CD14-positive monocyte (primary cell): ENCODE data around the gene NARF. TPM values are rescaled to one million over a fixed set of nuclear protein-coding genes. Genes with fewer than 3 reads are reported as not detected.

Source experiments
- DNase-seq, 3 donors: peaks; one replicate each; pipeline ENCODE4 v3.0.0-alpha.2; 2011 to 2022
- H2AFZ ChIP-seq: 2 replicates; pipeline ENCODE4 v1.6.0; 2012; ENCODE audit warnings: mild to moderate bottlenecking, low read depth, low read length, inconsistent platforms; ENCODE audit not compliant: insufficient read depth, poor library complexity, severe bottlenecking
- H3K27ac ChIP-seq, 2 donors: 1 replicate in 1 of 2; 2 replicates in 1 of 2; pipeline ENCODE4 v1.5.1; 2012 to 2013; ENCODE audit warnings: low read length in 2 of 2, control low read depth in 1 of 2, inconsistent platforms in 1 of 2, low read depth in 1 of 2, mild to moderate bottlenecking in 1 of 2
- H3K27me3 ChIP-seq, 2 donors: one replicate each; pipeline versions ENCODE4 v1.6.0 to v1.6.1; 2011 to 2013; ENCODE audit warnings: low read length in 2 of 2; ENCODE audit not compliant: control insufficient read depth in 2 of 2, insufficient read depth in 2 of 2
- H3K36me3 ChIP-seq, 2 donors: replicated peaks in 1 of 2; 1 replicate in 1 of 2; 2 replicates in 1 of 2; pipeline versions ENCODE4 v1.5.1 to v1.6.1; 2012 to 2013; ENCODE audit warnings: low read length in 2 of 2, control low read depth in 1 of 2, inconsistent platforms in 1 of 2, mild to moderate bottlenecking in 1 of 2; ENCODE audit not compliant: insufficient read depth in 2 of 2, control insufficient read depth in 1 of 2
- H3K4me1 ChIP-seq, 2 donors: 1 replicate in 1 of 2; 2 replicates in 1 of 2; pipeline versions ENCODE4 v1.5.1 to v1.6.1; 2012 to 2013; ENCODE audit warnings: low read length in 2 of 2, control low read depth in 1 of 2, inconsistent platforms in 1 of 2, mild to moderate bottlenecking in 1 of 2, moderate library complexity in 1 of 2; ENCODE audit not compliant: insufficient read depth in 2 of 2, control insufficient read depth in 1 of 2
- H3K4me2 ChIP-seq: replicated peaks from 2 replicates; pipeline ENCODE3; 2012; ENCODE audit warnings: low read length, moderate library complexity, mild to moderate bottlenecking; ENCODE audit not compliant: poor library complexity, severe bottlenecking; ENCODE audit errors: extremely low read depth
- H3K4me3 ChIP-seq, 3 experiments: fragments of 200-600 bp in 1 of 3; sonication (generic) in 1 of 3; replicated peaks in 1 of 3; 1 replicate in 2 of 3; 2 replicates in 1 of 3; pipeline ENCODE4 v1.5.1; 2011 to 2013; ENCODE audit warnings: low read length in 3 of 3, mild to moderate bottlenecking in 3 of 3, control low read depth in 2 of 3, low read depth in 2 of 3, inconsistent platforms in 1 of 3, moderate library complexity in 1 of 3
- H3K79me2 ChIP-seq: 2 replicates; pipeline ENCODE4 v1.6.0; 2012; ENCODE audit warnings: mild to moderate bottlenecking, control low read depth, inconsistent platforms, low read length, moderate library complexity; ENCODE audit not compliant: insufficient read depth
- H3K9ac ChIP-seq: 2 replicates; pipeline ENCODE4 v1.6.0; 2017; ENCODE audit warnings: low read length, mild to moderate bottlenecking; ENCODE audit not compliant: insufficient read depth, poor library complexity, severe bottlenecking
- H3K9me3 ChIP-seq, 2 donors: replicated peaks in 1 of 2; 1 replicate in 1 of 2; 2 replicates in 1 of 2; pipeline versions ENCODE4 v1.5.1 to v1.6.1; 2012 to 2013; ENCODE audit warnings: low read length in 2 of 2, control low read depth in 1 of 2; ENCODE audit not compliant: control insufficient read depth in 1 of 2, insufficient read depth in 1 of 2
- H4K20me1 ChIP-seq: 2 replicates; pipeline ENCODE4 v1.6.0; 2012; ENCODE audit warnings: mild to moderate bottlenecking, low read length, control low read depth, moderate library complexity; ENCODE audit not compliant: insufficient read depth
- H3K27ac Mint-ChIP-seq, 7 donors: one replicate each; pipeline ENCODE4 v1.8.0; 2020; ENCODE audit warnings: mild to moderate bottlenecking in 7 of 7, mixed read lengths in 7 of 7, moderate library complexity in 6 of 7, inconsistent platforms in 2 of 7
- H3K27me3 Mint-ChIP-seq, 3 donors: one replicate each; pipeline ENCODE4 v1.8.0; 2021 to 2022; ENCODE audit warnings: low read depth in 3 of 3, mild to moderate bottlenecking in 3 of 3, mixed read lengths in 3 of 3, moderate library complexity in 3 of 3, inconsistent platforms in 1 of 3
- H3K36me3 Mint-ChIP-seq, 2 donors: one replicate each; pipeline ENCODE4 v1.8.0; 2020; ENCODE audit warnings: mixed read lengths in 2 of 2, inconsistent platforms in 1 of 2, mild to moderate bottlenecking in 1 of 2
- H3K4me1 Mint-ChIP-seq: one replicate; pipeline ENCODE4 v1.8.0; 2020; ENCODE audit warnings: mild to moderate bottlenecking, mixed read lengths
- H3K4me3 Mint-ChIP-seq, 2 donors: one replicate each; pipeline ENCODE4 v1.8.0; 2020; ENCODE audit warnings: mild to moderate bottlenecking in 2 of 2, mixed read lengths in 2 of 2, moderate library complexity in 1 of 2
- H3K9me3 Mint-ChIP-seq, 7 donors: one replicate each; pipeline ENCODE4 v1.8.0; 2020 to 2022; ENCODE audit warnings: mixed read lengths in 7 of 7, mild to moderate bottlenecking in 6 of 7, moderate library complexity in 6 of 7, inconsistent platforms in 2 of 7
- CTCF ChIP-seq: fragments of 200-600 bp; IDR thresholded peaks from one replicate; pipeline ENCODE4 v1.8.0; 2022; ENCODE audit warnings: antibody characterized with exemption, mild to moderate bottlenecking
- WGBS: methylation state at CpG from one replicate; pipeline ENCODE4 v1.1.5; 2013; ENCODE audit warnings: missing lambda C conversion rate; ENCODE audit not compliant: insufficient coverage; 5-methylcytosine and 5-hydroxymethylcytosine counted together
- intact Hi-C, 2 donors: fragments of 100-400 bp; cut with micrococcal nuclease; formaldehyde crosslinking; loops; one replicate each; pipeline versions ENCODE4 v1.15.0 to v1.15.1; 2023
- polyA plus RNA-seq, 3 donors: library from polyadenylated mRNA; depleted of rRNA in 1 of 3; unstranded in 2 of 3; stranded (reverse) in 1 of 3; fragments of 300-500 nt in 2 of 3; fragments of >200 nt in 1 of 3; fragmentation: Illumina TruSeq in 2 of 3; gene quantifications; 1 replicate in 2 of 3; 2 replicates in 1 of 3; pipeline ENCODE4 v1.2.3, GENCODE V29; 2012 to 2021

Gene NARF
- polyA plus RNA-seq, 3 donors, result 91.2 to 101 (median 100) TPM

DNA sequence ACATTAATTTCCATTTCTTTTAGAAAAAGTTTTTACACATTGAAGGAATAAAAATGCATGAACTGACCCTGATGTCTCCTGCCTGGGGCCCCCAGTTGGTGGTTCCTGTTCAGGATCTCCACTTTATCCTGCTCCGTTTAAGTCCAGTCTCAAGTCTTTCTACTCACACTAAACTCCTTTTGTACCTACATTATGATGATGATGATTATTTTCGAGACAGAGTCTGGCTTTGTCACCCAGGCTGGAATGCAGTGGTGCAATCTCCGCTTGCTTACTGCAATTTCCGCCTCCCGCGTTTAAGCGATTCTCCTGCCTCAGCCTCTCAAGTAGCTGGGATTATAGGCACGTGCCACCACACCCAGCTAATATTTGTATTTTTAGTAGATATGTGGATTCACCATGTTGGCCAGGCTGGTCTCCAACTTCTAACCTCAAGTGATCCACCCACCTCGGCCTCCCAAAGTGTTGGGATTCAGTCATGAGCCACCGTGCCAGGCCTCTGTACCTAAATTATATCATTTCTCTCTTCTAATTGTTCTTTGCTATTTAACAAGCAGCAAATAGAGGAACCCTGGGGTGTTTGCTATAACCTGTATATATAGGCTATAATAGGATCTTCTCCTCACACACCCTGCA lies 58.8 kb downstream of the NARF start:
- Histone ChIP-seq H3K4me3 (no peak overlapping the region), H3K4me1 (peaks cover 20 to 26% of the 10 kb centered on the region in 2 donors), H2AFZ (no peak overlapping the region), H3K27ac (no peak overlapping the region), H3K36me3 (no peaks in the 10 kb centered on the region), H3K4me2 (no peak overlapping the region), H4K20me1 (peaks cover 22% of the 10 kb centered on the region), H3K79me2 (peaks cover 25% of the 10 kb centered on the region), H3K9ac (no peak overlapping the region), H3K9me3 (no peaks in the 10 kb centered on the region), H3K27me3 (no peaks in the 10 kb centered on the region)
- Mint-ChIP-seq H3K36me3 (peaks cover 2 to 4% of the 10 kb centered on the region in 2 donors), H3K27me3 (peaks cover 0 to 2% (median 0%) of the 10 kb centered on the region in 3 donors), H3K9me3 (peaks cover 0 to 8% (median 2%) of the 10 kb centered on the region in 7 donors), H3K4me1 (peaks cover 19% of the 10 kb centered on the region), H3K4me3 (no peak overlapping the region), H3K27ac (peak overlapping the region in 6 of 7 donors; percentile 23 to 62 (median 34))
- DNase-seq, result peak in 2 of 3 donors; percentile 15 to 27
- no peak for TF ChIP-seq CTCF
- WGBS, result no CpG with 5 or more reads among the region's 10 CpGs
- intact Hi-C loops, result loop anchor here in 1 of 2 donors (5.0 kb wide), 1 partner anchor 35 kb away; no protein-coding TSS in a partner anchor

DNA sequence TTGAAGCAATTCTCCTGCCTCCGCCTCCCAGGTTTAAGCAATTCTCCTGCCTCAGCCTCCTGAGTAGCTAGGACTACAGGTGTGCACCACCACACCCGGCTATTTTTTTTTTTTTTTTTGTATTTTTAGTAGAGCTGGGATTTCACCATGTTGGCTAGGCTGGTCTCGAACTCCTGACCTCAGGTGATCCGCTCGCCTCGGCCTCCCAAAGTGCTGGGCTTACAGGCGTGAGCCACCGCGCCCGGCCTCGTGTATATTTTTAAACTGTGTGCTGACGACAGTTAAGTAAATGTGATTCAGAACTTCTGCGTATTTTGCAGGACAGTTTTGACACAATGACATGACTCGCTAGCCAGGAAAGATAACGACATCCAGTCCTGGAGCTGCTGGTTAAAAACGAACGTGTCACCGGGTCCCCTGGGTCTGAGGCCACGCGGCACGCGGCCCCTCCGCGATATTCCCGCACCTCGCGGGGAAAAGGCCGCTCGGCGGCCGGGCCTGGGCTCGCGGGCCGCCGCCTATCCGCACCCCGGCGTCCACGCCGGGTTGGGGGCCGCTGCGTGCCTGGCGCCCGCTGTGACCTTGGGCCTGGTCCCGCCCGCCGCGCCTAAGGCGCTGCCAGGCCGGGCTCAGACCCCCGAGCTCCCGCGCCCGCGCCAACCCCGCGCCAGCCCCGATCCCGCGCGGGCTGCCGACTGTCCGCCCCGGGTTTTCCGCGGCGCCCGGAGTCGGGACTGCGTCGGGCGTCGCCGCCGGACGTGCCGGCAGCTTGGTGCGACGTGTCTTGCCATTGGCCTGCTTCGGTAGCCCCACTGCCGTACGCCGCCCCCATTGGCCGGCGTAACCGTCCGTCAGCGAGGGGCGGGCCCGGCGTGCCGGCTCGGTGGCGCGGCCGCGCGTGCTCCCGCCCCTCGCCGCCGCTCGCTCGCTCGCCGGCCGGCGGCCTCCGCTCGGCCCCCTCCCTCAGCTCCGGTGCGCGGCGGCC lies 60.6 kb downstream of the NARF start, which contains the start of gene FOXK2:
Gene FOXK2 (plus strand): TSS at position 907 of the 985 bp plus-strand sequence. CDS start 157 bp downstream, outside the sequence.
- peaks cover 26 to 34% of the 10 kb centered on the region in 2 donors for H3K4me1 ChIP-seq
- Mint-ChIP-seq H3K36me3 (peaks cover 2 to 4% of the 10 kb centered on the region in 2 donors), H3K9me3 (peaks cover 0 to 2% (median 0%) of the 10 kb centered on the region in 7 donors), H3K27ac (peak within 1 kb of the TSS; percentile 68 to 93 (median 84)), H3K4me3 (peak within 1 kb of the TSS; percentile 86 to 90), H3K27me3 (peaks cover 0 to 2% (median 0%) of the 10 kb centered on the region in 3 donors), H3K4me1 (peaks cover 27% of the 10 kb centered on the region)
- H3K4me2 ChIP-seq, result peak within 1 kb of the TSS; percentile 93
- no peaks in the 10 kb centered on the region for H3K36me3 ChIP-seq
- DNase-seq, result peak; percentile 92 to 94 (median 93)
- peak within 1 kb of the TSS; percentile 62 for H2AFZ ChIP-seq
- peak within 1 kb of the TSS; percentile 55 to 86 (median 85) for H3K4me3 ChIP-seq
- H3K9me3 ChIP-seq, result no peaks in the 10 kb centered on the region
- H3K9ac ChIP-seq, result peak within 1 kb of the TSS; percentile 90
- intact Hi-C loops, result loop anchor here in 1 of 2 donors (1.0 to 5.0 kb wide), 2 partner anchors 22 to 33 kb away; no protein-coding TSS in a partner anchor
- peaks cover 39% of the 10 kb centered on the region for H4K20me1 ChIP-seq
- no peak for TF ChIP-seq CTCF
- 1% methylated on average over 112 of the region's 114 CpGs for WGBS
- H3K79me2 ChIP-seq, result peaks cover 43% of the 10 kb centered on the region
- no peaks in the 10 kb centered on the region for H3K27me3 ChIP-seq
- peak within 1 kb of the TSS; percentile 67 to 92 for H3K27ac ChIP-seq
